WTC11 (cell line): ENCODE results near the gene COPE. TPM values are rescaled to one million over a fixed set of nuclear protein-coding genes. Genes with fewer than 3 reads are reported as not detected.

Experiments used
- ATAC-seq: fragments of 200-7000 bp; cut with Tn5 transposase; 2 replicates; pipeline ENCODE4 v1.10.0; 2021; ENCODE audit warnings: mild to moderate bottlenecking, moderate library complexity
- Bru-seq: library from RNA; stranded (reverse); fragments of 400-500 nt; gene quantifications from one replicate; lab custom pipeline; 2021; lab: Mats Ljungman, UMichigan
- CTCF ChIA-PET: fragments of 300-600 bp; sonication (Branson Sonifier 250); formaldehyde crosslinking; loops from one replicate; lab custom pipeline; 2021; ENCODE audit warnings: antibody characterized with exemption; lab: Charles Lee
- POLR2A ChIA-PET: fragments of 350-600 bp; sonication (Branson Sonifier 250); formaldehyde crosslinking; loops from one replicate; lab custom pipeline; 2021; ENCODE audit warnings: antibody characterized with exemption; lab: Charles Lee
- DNase-seq: peaks from one replicate; pipeline ENCODE4 v3.0.0; 2021; ENCODE audit warnings: low spot score
- H3K27ac Mint-ChIP-seq: 2 replicates; pipeline ENCODE4 v1.8.0; 2021; ENCODE audit warnings: mixed read lengths
- H3K27me3 Mint-ChIP-seq: 2 replicates; pipeline ENCODE4 v1.8.0; 2021; ENCODE audit warnings: low read depth, mild to moderate bottlenecking, moderate library complexity, mixed read lengths
- H3K36me3 Mint-ChIP-seq: 2 replicates; pipeline ENCODE4 v1.8.0; 2021; ENCODE audit warnings: mixed read lengths
- H3K4me1 Mint-ChIP-seq: 2 replicates; pipeline ENCODE4 v1.8.0; 2022; ENCODE audit warnings: mixed read lengths
- H3K4me3 Mint-ChIP-seq: 2 replicates; pipeline ENCODE4 v1.8.0; 2021; ENCODE audit warnings: mild to moderate bottlenecking, moderate library complexity, mixed read lengths
- H3K9me3 Mint-ChIP-seq: 2 replicates; pipeline ENCODE4 v1.8.0; 2021; ENCODE audit warnings: mixed read lengths
- CREB1 ChIP-seq: sonication (generic); formaldehyde crosslinking; IDR thresholded peaks from 2 replicates; pipeline ENCODE4 v1.8.0; 2023; ENCODE audit warnings: mild to moderate bottlenecking, missing genetic modification reagents
- CREM ChIP-seq: sonication (generic); formaldehyde crosslinking; IDR thresholded peaks from 2 replicates; pipeline ENCODE4 v1.8.1; 2022; ENCODE audit warnings: mild to moderate bottlenecking, missing genetic modification reagents, moderate library complexity
- FOXK1 ChIP-seq: sonication (generic); formaldehyde crosslinking; IDR thresholded peaks from 2 replicates; pipeline ENCODE4 v1.8.0; 2022; ENCODE audit warnings: mild to moderate bottlenecking, moderate library complexity, missing genetic modification reagents
- NFE2L1 ChIP-seq: sonication (generic); formaldehyde crosslinking; IDR thresholded peaks from 2 replicates; pipeline ENCODE4 v1.8.1; 2023; ENCODE audit warnings: missing genetic modification reagents
- NFYB ChIP-seq: sonication (generic); formaldehyde crosslinking; conservative IDR thresholded peaks from 2 replicates; pipeline ENCODE4 v1.8.0; 2022; ENCODE audit warnings: low read depth, missing genetic modification reagents
- SP1 ChIP-seq: sonication (generic); formaldehyde crosslinking; conservative IDR thresholded peaks from 2 replicates; pipeline ENCODE4 v1.8.1; 2022; ENCODE audit warnings: missing genetic modification reagents
- TCF7 ChIP-seq: sonication (generic); formaldehyde crosslinking; IDR thresholded peaks from 2 replicates; pipeline ENCODE4 v1.8.0; 2022; ENCODE audit warnings: mild to moderate bottlenecking, low read depth, missing genetic modification reagents, moderate library complexity
- TEAD1 ChIP-seq: sonication (generic); formaldehyde crosslinking; IDR thresholded peaks from 2 replicates; pipeline ENCODE4 v1.8.0; 2022; ENCODE audit warnings: mild to moderate bottlenecking, missing genetic modification reagents
- long read RNA-seq, 3 experiments: library from RNA in 1 of 3; library from capped mRNA in 1 of 3; library from polyadenylated mRNA in 1 of 3; unstranded in 2 of 3; stranded (forward) in 1 of 3; transcript quantifications; one replicate each; pipeline ENCODE4 v2.0.0, GENCODE V29; 2021
- total RNA-seq: library from RNA; stranded (reverse); gene quantifications from 3 replicates; pipeline ENCODE4 v1.2.3, GENCODE V29; 2021
- TF ChIP-seq, protein P1 (sequence below): sonication (generic); formaldehyde crosslinking; IDR thresholded peaks from 2 replicates; pipeline ENCODE4 v1.8.1; 2023; ENCODE audit warnings: mild to moderate bottlenecking, missing genetic modification reagents
- TF ChIP-seq, protein P2 (sequence below): sonication (generic); formaldehyde crosslinking; IDR thresholded peaks from 2 replicates; pipeline ENCODE4 v1.8.1; 2023; ENCODE audit warnings: mild to moderate bottlenecking, missing genetic modification reagents, moderate library complexity
- TF ChIP-seq, protein P3 (sequence below): sonication (generic); formaldehyde crosslinking; IDR thresholded peaks from 2 replicates; pipeline ENCODE4 v1.8.0; 2023; ENCODE audit warnings: missing genetic modification reagents, mild to moderate bottlenecking, borderline replicate concordance
- TF ChIP-seq, protein P4 (sequence below): fragments of 250-450 bp; sonication (Bioruptor Pico); conservative IDR thresholded peaks from 2 replicates; pipeline ENCODE4 v1.9.0; 2021; ENCODE audit warnings: mild to moderate bottlenecking
- TF ChIP-seq, protein P5 (sequence below): fragments of 250-450 bp; sonication (Bioruptor Pico); IDR thresholded peaks from 2 replicates; pipeline ENCODE4 v1.8.0; 2021; ENCODE audit warnings: mild to moderate bottlenecking
- TF ChIP-seq, protein P6 (sequence below): sonication (generic); formaldehyde crosslinking; IDR thresholded peaks from 2 replicates; pipeline ENCODE4 v1.8.1; 2023; ENCODE audit warnings: mild to moderate bottlenecking, missing genetic modification reagents, moderate library complexity
- TF ChIP-seq, protein P7 (sequence below): fragments of 250-450 bp; sonication (Bioruptor Pico); IDR thresholded peaks from 2 replicates; pipeline ENCODE4 v1.9.0; 2021; ENCODE audit warnings: mild to moderate bottlenecking
- TF ChIP-seq, protein P8 (sequence below): sonication (generic); formaldehyde crosslinking; IDR thresholded peaks from 2 replicates; pipeline ENCODE4 v1.8.1; 2022; ENCODE audit warnings: low read depth, missing genetic modification reagents, borderline replicate concordance

The COPE gene
- total RNA-seq: 224 to 240 TPM (median 228 TPM) in 3 replicates
- Bru-seq, nascent RNA: percentile 51 among the genes with signal in this experiment
- long read RNA-seq, experiment 1, transcript COPE-201 (10 exons, 1,141 nt): major isoform, 496 of 574 reads
- long read RNA-seq, experiment 1, transcript COPE-203 (9 exons, 907 nt): minor isoform, 16 of 574 reads
- long read RNA-seq, experiment 1, transcript COPE-202 (9 exons, 948 nt): minor isoform, 11 of 574 reads
- long read RNA-seq, experiment 1, partial matches to known transcripts: 6 of 574 reads
- long read RNA-seq, experiment 1, other reads (novel, unspliced or antisense): 42 of 574 reads
- long read RNA-seq, experiment 2, transcript COPE-202 (9 exons, 948 nt): minor isoform, 7 of 287 reads
- long read RNA-seq, experiment 2, transcript COPE-201 (10 exons, 1,141 nt): major isoform, 155 of 287 reads
- long read RNA-seq, experiment 2, transcript COPE-203 (9 exons, 907 nt): minor isoform, 14 of 287 reads
- long read RNA-seq, experiment 2, partial matches to known transcripts: 44 of 287 reads
- long read RNA-seq, experiment 2, other reads (novel, unspliced or antisense): 66 of 287 reads
- long read RNA-seq, experiment 3, transcript COPE-203 (9 exons, 907 nt): minor isoform, 22 of 706 reads
- long read RNA-seq, experiment 3, transcript COPE-201 (10 exons, 1,141 nt): major isoform, 533 of 706 reads
- long read RNA-seq, experiment 3, transcript COPE-202 (9 exons, 948 nt): minor isoform, 11 of 706 reads
- long read RNA-seq, experiment 3, partial matches to known transcripts: 70 of 706 reads
- long read RNA-seq, experiment 3, other reads (novel, unspliced or antisense): 67 of 706 reads

DNA sequence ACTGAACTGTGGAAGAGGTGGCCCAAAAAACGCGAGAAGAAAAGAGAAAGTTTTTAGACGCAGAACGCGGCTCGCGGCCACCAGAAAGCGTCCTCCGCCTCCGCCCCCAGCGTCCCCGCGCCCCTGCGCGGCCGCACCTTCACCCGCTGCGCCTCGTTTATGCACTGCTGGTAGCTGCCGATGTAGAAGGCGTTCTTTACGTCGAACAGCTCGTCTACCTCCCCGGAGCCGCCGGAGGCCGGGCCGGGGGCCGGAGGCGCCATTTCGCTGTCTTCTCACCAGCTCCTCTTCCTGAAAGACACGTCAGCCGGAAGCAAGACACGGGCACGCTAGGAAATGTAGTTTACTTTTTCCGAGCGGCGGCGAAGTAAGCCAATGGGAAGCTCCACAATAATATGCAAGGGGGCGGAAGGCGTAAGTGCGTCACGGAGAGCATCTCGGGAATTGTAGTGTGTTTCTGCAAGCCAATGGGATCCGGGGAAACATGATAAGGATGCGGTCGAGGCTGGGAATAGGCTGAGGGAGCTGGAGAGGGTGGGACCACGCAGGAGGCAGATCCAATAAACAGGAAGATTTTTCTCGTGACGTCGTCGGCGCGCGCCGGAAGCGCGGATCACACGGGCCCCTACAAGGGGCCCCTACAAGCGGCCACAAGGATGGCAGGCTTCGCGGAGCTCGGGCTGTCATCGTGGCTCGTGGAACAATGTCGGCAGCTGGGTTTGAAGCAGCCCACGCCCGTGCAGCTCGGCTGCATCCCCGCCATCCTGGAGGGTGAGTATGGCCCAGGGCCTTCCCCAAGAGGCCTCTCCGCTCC lies at the start of gene COPE, which contains the start of gene DDX49:
TSS of gene COPE (minus strand) at position 302 of the 814 bp plus-strand sequence. CDS start at position 263, 39 bp downstream.
TSS of gene DDX49 (plus strand) at position 630 of the 814 bp plus-strand sequence. CDS start at position 657, 27 bp downstream.
- Mint-ChIP-seq H3K36me3 (peaks cover 19% of the 10 kb centered on the region), H3K9me3 (no peaks in the 10 kb centered on the region), H3K27me3 (no peaks in the 10 kb centered on the region; the same call in 1 of the 2 replicates), H3K4me1 (peaks cover 10% of the 10 kb centered on the region), H3K27ac (peak within 1 kb of the TSS; percentile 93), H3K4me3 (peak within 1 kb of the TSS; percentile 99)
- CTCF ChIA-PET: interaction anchor here (0.6 to 2.1 kb wide), 23 partner anchors 8 to 732 kb away, joined by 3 to 23 read pairs (median 5); partner anchors contain the start of genes CERS1 and GMIP
- ATAC-seq (peak; percentile 99), DNase-seq (peak; percentile 97)
- POLR2A ChIA-PET: interaction anchor here (0.6 to 1.9 kb wide), 7 partner anchors 9 to 108 kb away, joined by 3 to 9 read pairs (median 4); partner anchors contain the start of gene CERS1
- TF ChIP-seq, protein P1, sequence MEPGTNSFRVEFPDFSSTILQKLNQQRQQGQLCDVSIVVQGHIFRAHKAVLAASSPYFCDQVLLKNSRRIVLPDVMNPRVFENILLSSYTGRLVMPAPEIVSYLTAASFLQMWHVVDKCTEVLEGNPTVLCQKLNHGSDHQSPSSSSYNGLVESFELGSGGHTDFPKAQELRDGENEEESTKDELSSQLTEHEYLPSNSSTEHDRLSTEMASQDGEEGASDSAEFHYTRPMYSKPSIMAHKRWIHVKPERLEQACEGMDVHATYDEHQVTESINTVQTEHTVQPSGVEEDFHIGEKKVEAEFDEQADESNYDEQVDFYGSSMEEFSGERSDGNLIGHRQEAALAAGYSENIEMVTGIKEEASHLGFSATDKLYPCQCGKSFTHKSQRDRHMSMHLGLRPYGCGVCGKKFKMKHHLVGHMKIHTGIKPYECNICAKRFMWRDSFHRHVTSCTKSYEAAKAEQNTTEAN: no peak
- TF ChIP-seq, protein P2, sequence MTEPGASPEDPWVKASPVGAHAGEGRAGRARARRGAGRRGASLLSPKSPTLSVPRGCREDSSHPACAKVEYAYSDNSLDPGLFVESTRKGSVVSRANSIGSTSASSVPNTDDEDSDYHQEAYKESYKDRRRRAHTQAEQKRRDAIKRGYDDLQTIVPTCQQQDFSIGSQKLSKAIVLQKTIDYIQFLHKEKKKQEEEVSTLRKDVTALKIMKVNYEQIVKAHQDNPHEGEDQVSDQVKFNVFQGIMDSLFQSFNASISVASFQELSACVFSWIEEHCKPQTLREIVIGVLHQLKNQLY: no peak
- TF ChIP-seq, protein P3, sequence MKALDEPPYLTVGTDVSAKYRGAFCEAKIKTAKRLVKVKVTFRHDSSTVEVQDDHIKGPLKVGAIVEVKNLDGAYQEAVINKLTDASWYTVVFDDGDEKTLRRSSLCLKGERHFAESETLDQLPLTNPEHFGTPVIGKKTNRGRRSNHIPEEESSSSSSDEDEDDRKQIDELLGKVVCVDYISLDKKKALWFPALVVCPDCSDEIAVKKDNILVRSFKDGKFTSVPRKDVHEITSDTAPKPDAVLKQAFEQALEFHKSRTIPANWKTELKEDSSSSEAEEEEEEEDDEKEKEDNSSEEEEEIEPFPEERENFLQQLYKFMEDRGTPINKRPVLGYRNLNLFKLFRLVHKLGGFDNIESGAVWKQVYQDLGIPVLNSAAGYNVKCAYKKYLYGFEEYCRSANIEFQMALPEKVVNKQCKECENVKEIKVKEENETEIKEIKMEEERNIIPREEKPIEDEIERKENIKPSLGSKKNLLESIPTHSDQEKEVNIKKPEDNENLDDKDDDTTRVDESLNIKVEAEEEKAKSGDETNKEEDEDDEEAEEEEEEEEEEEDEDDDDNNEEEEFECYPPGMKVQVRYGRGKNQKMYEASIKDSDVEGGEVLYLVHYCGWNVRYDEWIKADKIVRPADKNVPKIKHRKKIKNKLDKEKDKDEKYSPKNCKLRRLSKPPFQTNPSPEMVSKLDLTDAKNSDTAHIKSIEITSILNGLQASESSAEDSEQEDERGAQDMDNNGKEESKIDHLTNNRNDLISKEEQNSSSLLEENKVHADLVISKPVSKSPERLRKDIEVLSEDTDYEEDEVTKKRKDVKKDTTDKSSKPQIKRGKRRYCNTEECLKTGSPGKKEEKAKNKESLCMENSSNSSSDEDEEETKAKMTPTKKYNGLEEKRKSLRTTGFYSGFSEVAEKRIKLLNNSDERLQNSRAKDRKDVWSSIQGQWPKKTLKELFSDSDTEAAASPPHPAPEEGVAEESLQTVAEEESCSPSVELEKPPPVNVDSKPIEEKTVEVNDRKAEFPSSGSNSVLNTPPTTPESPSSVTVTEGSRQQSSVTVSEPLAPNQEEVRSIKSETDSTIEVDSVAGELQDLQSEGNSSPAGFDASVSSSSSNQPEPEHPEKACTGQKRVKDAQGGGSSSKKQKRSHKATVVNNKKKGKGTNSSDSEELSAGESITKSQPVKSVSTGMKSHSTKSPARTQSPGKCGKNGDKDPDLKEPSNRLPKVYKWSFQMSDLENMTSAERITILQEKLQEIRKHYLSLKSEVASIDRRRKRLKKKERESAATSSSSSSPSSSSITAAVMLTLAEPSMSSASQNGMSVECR (CRISPR knock-in tag): peak; percentile 36; the same call in 1 of the 2 replicates
- peak; percentile 80 for TF ChIP-seq SP1
- TF ChIP-seq NFE2L1 (CRISPR knock-in tag): no peak
- TF ChIP-seq FOXK1 (CRISPR knock-in tag): peak; percentile 98
- TF ChIP-seq CREM: peak; percentile 97
- TF ChIP-seq, protein P4, sequence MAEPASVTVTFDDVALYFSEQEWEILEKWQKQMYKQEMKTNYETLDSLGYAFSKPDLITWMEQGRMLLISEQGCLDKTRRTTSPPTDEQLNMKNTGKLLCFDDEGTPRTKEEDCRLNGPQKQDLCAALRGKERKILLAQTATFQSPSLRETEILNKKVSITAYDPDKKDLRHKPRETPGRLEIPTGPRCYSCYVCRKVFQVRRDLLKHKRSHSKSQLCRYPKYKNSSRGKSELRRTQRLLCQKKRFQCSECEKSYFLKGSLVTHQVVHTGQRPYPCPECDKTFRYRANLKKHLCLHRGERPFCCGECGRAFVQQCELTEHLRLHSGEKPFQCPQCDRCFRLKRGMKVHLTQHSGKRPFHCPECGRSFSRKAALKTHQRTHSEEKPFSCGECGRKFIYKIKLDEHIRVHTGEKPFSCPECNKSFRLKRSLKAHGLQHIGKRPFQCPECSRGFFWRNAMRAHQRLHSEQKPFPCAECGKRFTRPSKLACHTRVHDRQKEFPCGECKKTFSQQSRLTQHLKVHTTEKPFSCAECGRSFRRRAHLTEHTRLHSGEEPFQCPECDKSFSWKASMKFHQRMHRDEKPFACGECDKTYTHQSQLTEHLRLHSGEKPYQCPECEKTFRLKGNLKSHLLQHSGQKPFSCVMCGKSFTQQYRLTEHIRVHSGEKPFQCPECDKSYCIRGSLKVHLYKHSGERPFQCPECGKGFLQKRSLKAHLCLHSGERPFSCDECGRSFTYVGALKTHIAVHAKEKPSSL (CRISPR knock-in tag): no peak
- TF ChIP-seq CREB1 (CRISPR knock-in tag): no peak
- TF ChIP-seq, protein P5, sequence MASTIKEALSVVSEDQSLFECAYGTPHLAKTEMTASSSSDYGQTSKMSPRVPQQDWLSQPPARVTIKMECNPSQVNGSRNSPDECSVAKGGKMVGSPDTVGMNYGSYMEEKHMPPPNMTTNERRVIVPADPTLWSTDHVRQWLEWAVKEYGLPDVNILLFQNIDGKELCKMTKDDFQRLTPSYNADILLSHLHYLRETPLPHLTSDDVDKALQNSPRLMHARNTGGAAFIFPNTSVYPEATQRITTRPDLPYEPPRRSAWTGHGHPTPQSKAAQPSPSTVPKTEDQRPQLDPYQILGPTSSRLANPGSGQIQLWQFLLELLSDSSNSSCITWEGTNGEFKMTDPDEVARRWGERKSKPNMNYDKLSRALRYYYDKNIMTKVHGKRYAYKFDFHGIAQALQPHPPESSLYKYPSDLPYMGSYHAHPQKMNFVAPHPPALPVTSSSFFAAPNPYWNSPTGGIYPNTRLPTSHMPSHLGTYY: no peak
- TF ChIP-seq, protein P6, sequence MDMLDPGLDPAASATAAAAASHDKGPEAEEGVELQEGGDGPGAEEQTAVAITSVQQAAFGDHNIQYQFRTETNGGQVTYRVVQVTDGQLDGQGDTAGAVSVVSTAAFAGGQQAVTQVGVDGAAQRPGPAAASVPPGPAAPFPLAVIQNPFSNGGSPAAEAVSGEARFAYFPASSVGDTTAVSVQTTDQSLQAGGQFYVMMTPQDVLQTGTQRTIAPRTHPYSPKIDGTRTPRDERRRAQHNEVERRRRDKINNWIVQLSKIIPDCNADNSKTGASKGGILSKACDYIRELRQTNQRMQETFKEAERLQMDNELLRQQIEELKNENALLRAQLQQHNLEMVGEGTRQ (CRISPR knock-in tag): peak; percentile 65; the same call in 1 of the 2 replicates
- TF ChIP-seq TCF7 (CRISPR knock-in tag): no peak
- TF ChIP-seq, protein P7, sequence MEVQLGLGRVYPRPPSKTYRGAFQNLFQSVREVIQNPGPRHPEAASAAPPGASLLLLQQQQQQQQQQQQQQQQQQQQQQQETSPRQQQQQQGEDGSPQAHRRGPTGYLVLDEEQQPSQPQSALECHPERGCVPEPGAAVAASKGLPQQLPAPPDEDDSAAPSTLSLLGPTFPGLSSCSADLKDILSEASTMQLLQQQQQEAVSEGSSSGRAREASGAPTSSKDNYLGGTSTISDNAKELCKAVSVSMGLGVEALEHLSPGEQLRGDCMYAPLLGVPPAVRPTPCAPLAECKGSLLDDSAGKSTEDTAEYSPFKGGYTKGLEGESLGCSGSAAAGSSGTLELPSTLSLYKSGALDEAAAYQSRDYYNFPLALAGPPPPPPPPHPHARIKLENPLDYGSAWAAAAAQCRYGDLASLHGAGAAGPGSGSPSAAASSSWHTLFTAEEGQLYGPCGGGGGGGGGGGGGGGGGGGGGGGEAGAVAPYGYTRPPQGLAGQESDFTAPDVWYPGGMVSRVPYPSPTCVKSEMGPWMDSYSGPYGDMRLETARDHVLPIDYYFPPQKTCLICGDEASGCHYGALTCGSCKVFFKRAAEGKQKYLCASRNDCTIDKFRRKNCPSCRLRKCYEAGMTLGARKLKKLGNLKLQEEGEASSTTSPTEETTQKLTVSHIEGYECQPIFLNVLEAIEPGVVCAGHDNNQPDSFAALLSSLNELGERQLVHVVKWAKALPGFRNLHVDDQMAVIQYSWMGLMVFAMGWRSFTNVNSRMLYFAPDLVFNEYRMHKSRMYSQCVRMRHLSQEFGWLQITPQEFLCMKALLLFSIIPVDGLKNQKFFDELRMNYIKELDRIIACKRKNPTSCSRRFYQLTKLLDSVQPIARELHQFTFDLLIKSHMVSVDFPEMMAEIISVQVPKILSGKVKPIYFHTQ: no peak
- TF ChIP-seq, protein P8, sequence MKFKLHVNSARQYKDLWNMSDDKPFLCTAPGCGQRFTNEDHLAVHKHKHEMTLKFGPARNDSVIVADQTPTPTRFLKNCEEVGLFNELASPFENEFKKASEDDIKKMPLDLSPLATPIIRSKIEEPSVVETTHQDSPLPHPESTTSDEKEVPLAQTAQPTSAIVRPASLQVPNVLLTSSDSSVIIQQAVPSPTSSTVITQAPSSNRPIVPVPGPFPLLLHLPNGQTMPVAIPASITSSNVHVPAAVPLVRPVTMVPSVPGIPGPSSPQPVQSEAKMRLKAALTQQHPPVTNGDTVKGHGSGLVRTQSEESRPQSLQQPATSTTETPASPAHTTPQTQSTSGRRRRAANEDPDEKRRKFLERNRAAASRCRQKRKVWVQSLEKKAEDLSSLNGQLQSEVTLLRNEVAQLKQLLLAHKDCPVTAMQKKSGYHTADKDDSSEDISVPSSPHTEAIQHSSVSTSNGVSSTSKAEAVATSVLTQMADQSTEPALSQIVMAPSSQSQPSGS (CRISPR knock-in tag): 0 out of 2 replicates have a peak, but pooled peaks have one; percentile 20
- TF ChIP-seq TEAD1 (CRISPR knock-in tag): no peak
- peak; percentile 90 for TF ChIP-seq NFYB (CRISPR knock-in tag)
